Central memory CD8-positive, alpha-beta T cell (primary cell): ENCODE data around the gene MCOLN1.
"Not testable (repeated sequence)": the region's sequence is repeated elsewhere in the genome, so short reads cannot be mapped to it uniquely, and the experiment has no call there.

Experiments
- ATAC-seq: fragments of 150-1000 bp; cut with Tn5 transposase; replicated peaks from 2 replicates; pipeline ENCODE4 v1.10.0; 2022; ENCODE audit warnings: mild to moderate bottlenecking, moderate FRiP score, moderate number of reproducible peaks; ENCODE audit not compliant: poor library complexity, severe bottlenecking; ENCODE audit errors: extremely low read depth
- DNase-seq, 2 donors: peaks; one replicate each; pipeline ENCODE4 v3.0.0; 2021; ENCODE audit warnings: low spot score in 2 of 2
- H3K27ac Mint-ChIP-seq: one replicate; pipeline ENCODE4 v1.8.0; 2022; ENCODE audit warnings: low read depth, mild to moderate bottlenecking, moderate library complexity, mixed read lengths
- H3K27me3 Mint-ChIP-seq: one replicate; pipeline ENCODE4 v1.8.0; 2022; ENCODE audit warnings: mixed read lengths
- H3K36me3 Mint-ChIP-seq: one replicate; pipeline ENCODE4 v1.8.0; 2022; ENCODE audit warnings: mild to moderate bottlenecking, moderate library complexity, mixed read lengths; ENCODE audit not compliant: insufficient read depth
- H3K4me1 Mint-ChIP-seq: one replicate; pipeline ENCODE4 v1.8.0; 2022; ENCODE audit warnings: mixed read lengths
- H3K4me3 Mint-ChIP-seq: one replicate; pipeline ENCODE4 v1.8.0; 2022; ENCODE audit warnings: mild to moderate bottlenecking, moderate library complexity, mixed read lengths
- H3K9me3 Mint-ChIP-seq: one replicate; pipeline ENCODE4 v1.8.0; 2022; ENCODE audit warnings: mixed read lengths

Gene MCOLN1

DNA sequence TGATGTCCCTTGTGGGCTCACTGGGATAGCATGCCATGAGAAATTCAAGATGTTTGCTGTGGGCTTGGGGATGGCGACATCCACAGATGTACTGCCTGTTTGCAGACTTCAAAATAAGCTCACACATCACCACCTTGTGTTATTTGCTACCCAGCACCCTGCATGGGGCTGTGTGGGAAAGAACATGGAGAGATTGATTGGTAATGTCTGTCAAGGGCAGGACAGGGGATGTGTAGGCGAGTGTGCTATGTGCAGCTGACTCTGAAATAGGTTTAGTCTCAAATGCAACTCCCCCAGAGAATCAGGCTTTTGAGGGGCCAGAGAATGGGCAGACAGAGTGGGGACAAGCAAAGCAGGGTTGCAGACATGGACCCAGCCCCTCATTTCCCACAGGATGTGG lies 37.8 kb downstream of the MCOLN1 start:
- ATAC-seq = no peak
- peaks cover 15% of the 10 kb centered on the region for H3K36me3 Mint-ChIP-seq
- no peak for DNase-seq
- H3K27me3 Mint-ChIP-seq = no peaks in the 10 kb centered on the region
- H3K4me1 Mint-ChIP-seq = no peaks in the 10 kb centered on the region
- no peak overlapping the region for H3K27ac Mint-ChIP-seq
- H3K9me3 Mint-ChIP-seq = no peaks in the 10 kb centered on the region
- H3K4me3 Mint-ChIP-seq = no peak overlapping the region

DNA sequence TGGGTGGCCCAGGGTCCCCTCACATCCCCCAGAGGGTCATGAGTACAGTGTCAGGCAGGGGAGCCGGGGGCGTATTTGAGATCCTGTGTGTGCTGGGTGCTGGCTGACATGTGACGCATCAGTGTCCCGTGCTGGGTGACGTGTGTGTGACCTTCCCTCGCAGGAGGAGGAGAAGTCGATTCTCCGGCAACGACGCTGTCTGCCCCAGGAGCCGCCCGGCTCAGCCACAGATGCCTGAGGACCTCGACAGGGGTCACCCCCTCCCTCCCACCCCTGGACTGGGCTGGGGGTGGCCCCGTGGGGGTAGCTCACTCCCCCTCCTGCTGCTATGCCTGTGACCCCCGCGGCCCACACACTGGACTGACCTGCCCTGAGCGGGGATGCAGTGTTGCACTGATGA lies 38.9 kb downstream of the MCOLN1 start:
- no peaks in the 10 kb centered on the region for H3K9me3 Mint-ChIP-seq
- H3K36me3 Mint-ChIP-seq = peaks cover 15% of the 10 kb centered on the region
- no peaks in the 10 kb centered on the region for H3K27me3 Mint-ChIP-seq
- ATAC-seq (no peak), DNase-seq (no peak)
- no peak overlapping the region for H3K27ac Mint-ChIP-seq
- no peaks in the 10 kb centered on the region for H3K4me1 Mint-ChIP-seq
- H3K4me3 Mint-ChIP-seq = no peak overlapping the region

DNA sequence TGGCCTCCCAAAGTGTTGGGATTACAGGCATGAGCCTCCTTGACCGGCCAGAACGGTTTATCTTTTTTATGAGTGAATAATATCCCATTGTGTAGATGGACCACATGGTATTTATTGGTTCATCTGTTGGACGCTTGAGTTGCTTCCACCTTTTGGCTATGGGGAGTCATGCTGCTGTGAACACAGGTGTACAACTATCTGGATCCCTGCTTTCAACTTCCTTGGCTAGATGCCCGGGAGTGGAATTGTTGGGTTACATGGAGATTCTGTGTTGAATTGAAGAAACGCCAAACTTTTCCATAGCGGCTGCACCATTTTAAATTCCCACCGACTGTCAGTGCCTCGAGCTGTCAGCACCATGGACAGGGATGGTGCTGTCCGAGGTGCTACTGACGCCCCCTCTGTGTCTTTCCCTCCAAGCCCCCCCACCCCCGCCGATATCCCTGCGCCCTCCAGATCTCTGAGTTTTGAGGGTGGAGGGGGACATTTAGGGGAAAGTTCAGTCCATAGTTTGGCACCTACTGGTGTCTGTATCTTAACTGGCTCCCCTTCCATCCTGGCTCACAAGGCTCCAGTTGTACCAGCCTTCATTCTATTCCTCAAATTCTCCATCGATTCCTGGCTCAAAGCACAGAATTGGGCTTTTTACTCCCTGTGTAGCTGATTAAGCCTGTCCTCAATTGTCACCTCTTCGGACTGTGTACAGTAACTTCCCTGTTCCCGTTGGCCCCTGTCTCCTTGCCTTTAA lies 40.4 kb downstream of the MCOLN1 start:
- H3K4me1 Mint-ChIP-seq = no peaks in the 10 kb centered on the region
- DNase-seq (no peak), ATAC-seq (no peak)
- H3K4me3 Mint-ChIP-seq = no peak overlapping the region
- H3K27ac Mint-ChIP-seq = no peak overlapping the region
- H3K27me3 Mint-ChIP-seq = no peaks in the 10 kb centered on the region
- no peaks in the 10 kb centered on the region for H3K9me3 Mint-ChIP-seq
- peaks cover 9% of the 10 kb centered on the region for H3K36me3 Mint-ChIP-seq

DNA sequence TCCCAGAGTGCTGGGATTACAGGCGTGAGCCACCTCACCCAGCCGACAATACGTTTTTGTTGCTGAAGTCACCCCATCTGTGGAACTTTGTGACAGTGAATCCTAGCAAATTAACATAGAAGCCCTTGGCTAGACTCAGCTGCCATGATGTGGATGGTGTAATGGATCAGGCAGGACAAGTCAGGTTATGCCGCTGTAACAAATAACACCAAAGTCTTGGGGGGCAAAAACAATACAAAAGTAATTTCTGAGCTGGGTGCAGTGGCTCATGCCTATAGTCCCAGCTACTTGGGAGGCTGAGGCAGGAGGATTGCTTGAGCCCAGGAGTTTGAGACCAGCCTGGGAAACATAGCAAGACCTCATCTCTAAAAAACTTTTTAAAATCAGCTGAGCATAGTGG lies 42.4 kb downstream of the MCOLN1 start:
- no peaks in the 10 kb centered on the region for H3K9me3 Mint-ChIP-seq
- no peak overlapping the region for H3K27ac Mint-ChIP-seq

DNA sequence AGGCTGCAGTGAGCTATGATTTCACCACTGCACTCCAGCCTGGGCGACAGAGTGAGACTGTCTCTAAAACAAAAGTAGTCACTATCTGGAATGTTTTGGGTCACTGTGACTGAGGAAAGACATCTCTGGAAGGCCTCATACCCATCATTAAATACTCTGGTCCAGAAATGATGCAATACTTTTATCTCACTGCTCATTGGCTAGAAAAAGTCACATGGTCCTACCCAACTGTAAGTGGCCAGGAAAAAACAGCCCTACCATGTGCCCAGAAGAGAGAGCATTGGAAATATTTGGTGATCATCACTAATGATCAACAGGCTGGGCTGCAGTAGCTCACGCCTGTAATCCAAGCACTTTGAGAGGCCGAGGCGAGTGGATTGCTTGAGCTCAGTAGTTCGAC lies 42.9 kb downstream of the MCOLN1 start:
- Mint-ChIP-seq H3K9me3 (no peaks in the 10 kb centered on the region), H3K27ac (no peak overlapping the region), H3K27me3 (no peaks in the 10 kb centered on the region), H3K36me3 (peaks cover 1% of the 10 kb centered on the region), H3K4me1 (no peaks in the 10 kb centered on the region), H3K4me3 (no peak overlapping the region)
- no peak for ATAC-seq
- DNase-seq = no peak

More for the DNA sequence above, 42.4 kb downstream of the MCOLN1 start:
- ATAC-seq (no peak), DNase-seq (no peak)
- H3K27me3 Mint-ChIP-seq = no peaks in the 10 kb centered on the region
- no peaks in the 10 kb centered on the region for H3K4me1 Mint-ChIP-seq
- H3K36me3 Mint-ChIP-seq = peaks cover 1% of the 10 kb centered on the region
- no peak overlapping the region for H3K4me3 Mint-ChIP-seq

DNA sequence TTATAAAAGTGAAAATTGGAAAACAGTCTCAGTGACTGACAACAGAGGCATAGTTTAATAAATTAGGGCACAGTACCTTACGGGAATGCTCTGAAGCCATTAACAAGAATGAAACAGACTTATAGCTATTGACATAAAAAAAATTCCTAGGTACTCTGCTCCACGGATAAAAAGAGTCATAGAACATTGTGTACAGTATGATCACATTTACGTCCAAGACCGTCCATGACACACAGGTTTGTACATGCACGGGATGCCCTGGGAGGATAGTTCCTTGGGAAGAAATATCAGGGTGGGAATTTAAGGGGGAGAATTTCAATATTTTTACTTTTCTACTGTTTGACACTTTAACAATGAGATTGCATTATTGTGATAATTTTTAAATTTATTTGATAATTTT lies 48.3 kb downstream of the MCOLN1 start:
- no peaks in the 10 kb centered on the region for H3K9me3 Mint-ChIP-seq
- peaks cover 9% of the 10 kb centered on the region for H3K27me3 Mint-ChIP-seq
- H3K4me3 Mint-ChIP-seq = no peak overlapping the region
- DNase-seq (no peak), ATAC-seq (no peak)
- no peaks in the 10 kb centered on the region for H3K4me1 Mint-ChIP-seq
- no peak overlapping the region for H3K27ac Mint-ChIP-seq
- H3K36me3 Mint-ChIP-seq = no peaks in the 10 kb centered on the region

DNA sequence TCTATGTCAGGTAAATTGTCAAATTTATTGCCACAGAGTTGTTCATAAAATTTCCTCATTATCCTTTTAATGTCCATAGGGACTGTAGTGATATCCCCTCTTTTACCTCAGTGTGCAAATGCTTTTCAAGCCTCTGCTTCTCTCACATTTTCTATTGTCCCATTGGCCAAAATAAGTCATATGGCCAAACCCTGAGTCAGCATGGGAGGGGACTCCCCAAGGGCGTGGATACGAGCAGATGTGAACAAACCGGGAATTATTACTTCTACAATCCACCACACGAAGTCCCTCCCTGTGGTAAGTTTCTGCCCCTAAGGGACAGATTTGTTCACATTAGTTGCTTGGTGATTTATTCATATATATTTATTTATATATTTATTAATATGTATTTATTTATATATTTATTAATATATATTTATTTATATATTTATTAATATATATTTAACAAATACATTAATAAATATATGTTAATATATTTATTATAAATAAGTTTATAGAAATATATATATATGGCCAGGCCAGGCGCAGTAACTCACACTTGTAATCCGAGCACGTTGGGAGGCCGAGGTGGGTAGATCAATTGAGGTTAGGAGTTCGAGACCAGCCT lies 53.1 kb downstream of the MCOLN1 start:
- Mint-ChIP-seq H3K9me3 (no peaks in the 10 kb centered on the region), H3K4me1 (no peaks in the 10 kb centered on the region), H3K4me3 (no peak overlapping the region), H3K36me3 (peaks cover 2% of the 10 kb centered on the region), H3K27me3 (peaks cover 26% of the 10 kb centered on the region), H3K27ac (no peak overlapping the region)
- ATAC-seq (no peak), DNase-seq (no peak)

DNA sequence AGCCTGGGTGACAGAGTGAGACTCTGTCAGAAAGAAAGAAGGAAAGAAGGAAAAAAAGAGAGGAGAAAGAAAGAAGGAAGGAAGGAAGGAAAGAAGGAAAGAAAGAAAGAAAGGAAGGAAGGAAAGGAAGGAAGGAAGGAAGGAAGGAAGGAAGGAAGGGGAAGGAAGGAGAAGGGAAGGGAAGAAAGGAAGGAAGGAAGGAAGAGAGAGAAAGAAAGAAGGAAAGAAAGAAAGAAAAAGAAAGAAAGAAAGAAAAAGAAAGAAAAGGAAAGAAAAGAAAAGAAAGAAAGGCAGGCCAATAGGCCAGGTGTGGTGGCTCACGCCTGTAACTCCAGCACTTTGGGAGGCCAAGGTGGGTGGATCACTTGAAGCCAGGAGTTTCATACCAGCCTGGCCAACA lies 55.0 kb downstream of the MCOLN1 start:
- not testable (repeated sequence) for H3K4me1 Mint-ChIP-seq, H3K9me3 Mint-ChIP-seq, ATAC-seq, H3K27ac Mint-ChIP-seq, H3K4me3 Mint-ChIP-seq, DNase-seq, H3K36me3 Mint-ChIP-seq
- peaks cover 34% of the 10 kb centered on the region for H3K27me3 Mint-ChIP-seq

DNA sequence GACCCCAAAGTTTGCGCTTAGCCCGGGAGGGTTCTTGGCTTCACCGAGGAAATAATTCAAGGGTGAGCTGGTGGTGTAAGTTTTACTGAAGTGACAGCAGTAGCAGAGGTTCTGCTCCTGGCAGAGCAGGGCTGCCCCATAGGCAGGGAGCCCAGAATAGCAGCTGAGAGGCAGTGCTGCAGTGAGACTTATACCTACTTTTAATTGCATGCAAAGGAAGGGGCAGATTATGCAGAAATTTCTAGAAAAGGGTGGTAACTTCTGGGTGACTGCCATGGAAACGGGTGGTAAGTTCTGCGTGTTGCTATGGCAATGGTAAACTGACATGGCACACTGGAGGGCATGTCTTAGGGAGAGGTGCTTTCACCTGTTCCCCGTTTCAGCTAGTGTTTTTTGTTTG lies 55.7 kb downstream of the MCOLN1 start:
- no peak overlapping the region for H3K27ac Mint-ChIP-seq
- peaks cover 5% of the 10 kb centered on the region for H3K36me3 Mint-ChIP-seq
- DNase-seq (no peak), ATAC-seq (no peak)
- no peak overlapping the region for H3K4me3 Mint-ChIP-seq
- H3K27me3 Mint-ChIP-seq = peaks cover 34% of the 10 kb centered on the region
- H3K9me3 Mint-ChIP-seq = no peaks in the 10 kb centered on the region
- no peaks in the 10 kb centered on the region for H3K4me1 Mint-ChIP-seq

DNA sequence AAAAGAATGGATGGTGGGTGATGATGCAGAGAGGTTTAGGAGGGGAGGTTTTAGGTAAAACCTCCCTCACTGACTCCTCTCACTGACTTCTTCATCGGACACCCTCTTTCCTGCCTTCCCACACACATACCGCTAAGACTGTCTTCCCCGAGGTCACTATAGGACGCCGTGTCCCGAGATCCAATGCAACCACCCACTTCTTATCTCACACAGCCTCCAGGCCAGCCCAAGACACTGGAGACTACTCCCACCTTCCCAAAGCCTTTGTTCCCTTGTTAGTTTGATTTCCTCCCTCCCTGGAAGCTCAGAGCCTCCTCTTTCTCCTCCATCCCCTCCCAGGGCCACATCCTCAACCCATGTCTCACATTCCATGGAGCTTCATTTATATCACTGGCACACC lies 56.8 kb downstream of the MCOLN1 start:
- H3K27ac Mint-ChIP-seq = no peak overlapping the region
- DNase-seq = no peak
- peaks cover 34% of the 10 kb centered on the region for H3K27me3 Mint-ChIP-seq
- H3K4me3 Mint-ChIP-seq = no peak overlapping the region
- no peaks in the 10 kb centered on the region for H3K9me3 Mint-ChIP-seq
- H3K4me1 Mint-ChIP-seq = no peaks in the 10 kb centered on the region
- peaks cover 5% of the 10 kb centered on the region for H3K36me3 Mint-ChIP-seq
- no peak for ATAC-seq

DNA sequence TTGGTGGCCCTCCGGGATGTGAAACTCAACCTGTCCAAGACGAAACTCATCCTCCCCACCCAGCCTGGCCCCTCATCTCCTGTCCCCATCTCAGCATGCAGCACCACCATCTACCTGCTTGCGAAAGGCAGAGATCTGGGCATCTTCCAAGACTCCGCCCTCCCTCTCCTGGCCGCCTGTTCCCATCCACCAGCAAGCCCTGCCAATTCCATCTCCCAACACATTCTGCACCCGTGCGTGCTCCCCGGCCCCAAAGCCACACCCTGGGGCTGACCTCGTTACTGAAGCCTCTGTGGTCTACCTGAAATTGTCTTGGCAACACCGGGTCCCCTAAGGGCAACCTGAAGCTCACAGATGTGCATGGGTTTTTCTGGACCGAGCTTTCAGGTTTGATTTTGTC lies 60.0 kb downstream of the MCOLN1 start:
- Mint-ChIP-seq H3K4me1 (no peaks in the 10 kb centered on the region), H3K36me3 (peaks cover 5% of the 10 kb centered on the region), H3K4me3 (no peak overlapping the region), H3K27ac (peak overlapping the region; percentile 82), H3K27me3 (peaks cover 26% of the 10 kb centered on the region), H3K9me3 (no peaks in the 10 kb centered on the region)
- ATAC-seq (no peak), DNase-seq (no peak)
